ENCODE data around the gene DUSP14. TPM values are rescaled to one million over a fixed set of nuclear protein-coding genes. Genes with fewer than 3 reads are reported as not detected.

Gene DUSP14
- total and polyA plus RNA-seq, 2 experiments from 2014 or later = 153 to 154 TPM

- peaks cover 31% of the 10 kb centered on the region for H3K4me1 ChIP-seq (ENCODE audit: insufficient read depth)
- DNase-seq = peak; percentile 26
- H3K9me3 ChIP-seq (ENCODE audit: low read depth) = no peaks in the 10 kb centered on the region
- H2AFZ ChIP-seq = no peak overlapping the region
- TF ChIP-seq EZH2 (IDR thresholded peaks at IDR 0.05; ENCODE audit: insufficient read depth, poor library complexity, severe bottlenecking) (no peak), EZH2phosphoT487 (IDR thresholded peaks at IDR 0.05; ENCODE audit: insufficient read depth, low read depth) (no peak)
- no peak overlapping the region for H3K9ac ChIP-seq
- no peak overlapping the region for H3K27ac ChIP-seq
- no peak overlapping the region for H3K4me3 ChIP-seq
- peaks cover 10% of the 10 kb centered on the region for H3K79me2 ChIP-seq (ENCODE audit: insufficient read depth)
- H3K36me3 ChIP-seq (ENCODE audit: low read depth) = no peaks in the 10 kb centered on the region; the same call in 1 of the 2 replicates
- H3K27me3 ChIP-seq (replicated peaks; ENCODE audit: insufficient read depth) = no peaks in the 10 kb centered on the region
- WGBS, 2 experiments (ENCODE audit: low coverage in 1 of 2, low lambda C conversion rate in 2 of 2, missing lambda C conversion rate in 2 of 2) = 62 to 70% methylated on average over 1 of the region's 1 CpG
- peaks cover 56% of the 10 kb centered on the region for H3F3A ChIP-seq (ENCODE audit: insufficient read depth)
- no peak overlapping the region for H3K4me2 ChIP-seq (ENCODE audit: unreplicated experiment)
- H3K9me2 ChIP-seq (ENCODE audit: insufficient read depth) = no peaks in the 10 kb centered on the region
- no peaks in the 10 kb centered on the region for H4K20me1 ChIP-seq (ENCODE audit: insufficient read depth)
- in situ Hi-C loops (cut with MboI) = no loop called here
Measured at GRCh38 chr17:37485938-37486570, 3.6 kb upstream of the DUSP14 start.

- Histone ChIP-seq H3K9me3 (ENCODE audit: low read depth) (no peaks in the 10 kb centered on the region), H3K36me3 (ENCODE audit: low read depth) (no peaks in the 10 kb centered on the region), H3K79me2 (ENCODE audit: insufficient read depth) (peaks cover 31% of the 10 kb centered on the region), H3F3A (ENCODE audit: insufficient read depth) (peaks cover 61% of the 10 kb centered on the region), H3K9me2 (ENCODE audit: insufficient read depth) (no peaks in the 10 kb centered on the region), H4K20me1 (ENCODE audit: insufficient read depth) (no peaks in the 10 kb centered on the region), H3K4me3 (peak overlapping the region; percentile 79), H2AFZ (peak overlapping the region; percentile 78; the same call in 1 of the 2 replicates), H3K9ac (peak overlapping the region; percentile 93), H3K27me3 (replicated peaks; ENCODE audit: insufficient read depth) (no peaks in the 10 kb centered on the region), H3K4me1 (ENCODE audit: insufficient read depth) (peaks cover 40% of the 10 kb centered on the region), H3K4me2 (ENCODE audit: unreplicated experiment) (peak overlapping the region; percentile 99), H3K27ac (peak overlapping the region; percentile 99)
- peak; percentile 96 for DNase-seq
- 28 to 31% methylated on average over 7 of the region's 7 CpGs for WGBS, 2 experiments (ENCODE audit: low coverage in 1 of 2, low lambda C conversion rate in 2 of 2, missing lambda C conversion rate in 2 of 2)
- in situ Hi-C loops (cut with MboI) = no loop called here
- TF ChIP-seq EZH2 (IDR thresholded peaks at IDR 0.05; ENCODE audit: insufficient read depth, poor library complexity, severe bottlenecking) = no peak
- TF ChIP-seq EZH2phosphoT487 (IDR thresholded peaks at IDR 0.05; ENCODE audit: insufficient read depth, low read depth) = no peak
Measured at GRCh38 chr17:37488009-37488604, 1.6 kb upstream of the DUSP14 start.

- TF ChIP-seq EZH2phosphoT487 (IDR thresholded peaks at IDR 0.05; ENCODE audit: insufficient read depth, low read depth) (no peak), EZH2 (IDR thresholded peaks at IDR 0.05; ENCODE audit: insufficient read depth, poor library complexity, severe bottlenecking) (no peak)
- Histone ChIP-seq H3K9me2 (ENCODE audit: insufficient read depth) (no peaks in the 10 kb centered on the region), H3K27me3 (replicated peaks; ENCODE audit: insufficient read depth) (no peaks in the 10 kb centered on the region), H3K9ac (peak overlapping the region; percentile 93), H3K79me2 (ENCODE audit: insufficient read depth) (peaks cover 34% of the 10 kb centered on the region), H3K4me1 (ENCODE audit: insufficient read depth) (peaks cover 38% of the 10 kb centered on the region), H3K4me3 (peak overlapping the region; percentile 79), H3K4me2 (ENCODE audit: unreplicated experiment) (peak overlapping the region; percentile 99), H2AFZ (peak overlapping the region; percentile 78), H3K27ac (peak overlapping the region; percentile 99), H3K9me3 (ENCODE audit: low read depth) (no peaks in the 10 kb centered on the region), H3F3A (ENCODE audit: insufficient read depth) (peaks cover 60% of the 10 kb centered on the region), H4K20me1 (ENCODE audit: insufficient read depth) (no peaks in the 10 kb centered on the region), H3K36me3 (ENCODE audit: low read depth) (no peaks in the 10 kb centered on the region)
- in situ Hi-C loops (cut with MboI) = no loop called here
- peak; percentile 99 for DNase-seq
- WGBS, 2 experiments (ENCODE audit: low coverage in 1 of 2, low lambda C conversion rate in 2 of 2, missing lambda C conversion rate in 2 of 2) = 0 to 1% methylated on average over 25 of the region's 25 CpGs
Measured at GRCh38 chr17:37488607-37489196, 989 bp upstream of the DUSP14 start.

- Histone ChIP-seq H4K20me1 (ENCODE audit: insufficient read depth) (0 out of 2 replicates have a peak, but pooled peaks cover 4% of the 10 kb centered on the region), H3K36me3 (ENCODE audit: low read depth) (no peaks in the 10 kb centered on the region), H3K27me3 (replicated peaks; ENCODE audit: insufficient read depth) (no peaks in the 10 kb centered on the region), H3F3A (ENCODE audit: insufficient read depth) (peaks cover 72% of the 10 kb centered on the region), H3K9me2 (ENCODE audit: insufficient read depth) (no peaks in the 10 kb centered on the region), H3K4me2 (ENCODE audit: unreplicated experiment) (peak overlapping the region; percentile 95), H3K79me2 (ENCODE audit: insufficient read depth) (peaks cover 48% of the 10 kb centered on the region), H3K9ac (peak overlapping the region; percentile 95), H3K9me3 (ENCODE audit: low read depth) (no peaks in the 10 kb centered on the region), H3K4me1 (ENCODE audit: insufficient read depth) (peaks cover 49% of the 10 kb centered on the region), H2AFZ (0 out of 2 replicates have a peak overlapping the region, but pooled peaks have one; percentile 34), H3K4me3 (peak overlapping the region; percentile 98), H3K27ac (peak overlapping the region; percentile 91)
- TF ChIP-seq EZH2 (IDR thresholded peaks at IDR 0.05; ENCODE audit: insufficient read depth, poor library complexity, severe bottlenecking) (no peak), EZH2phosphoT487 (IDR thresholded peaks at IDR 0.05; ENCODE audit: insufficient read depth, low read depth) (no peak)
- DNase-seq = peak; percentile 92
- in situ Hi-C loops (cut with MboI) = no loop called here
- WGBS, 2 experiments (ENCODE audit: low coverage in 1 of 2, low lambda C conversion rate in 2 of 2, missing lambda C conversion rate in 2 of 2) = 1 to 3% methylated on average over 18 to 31 of the region's 56 CpGs
Measured at GRCh38 chr17:37490022-37490587, 414 bp downstream of the DUSP14 start.
